ENCODE measurements around the gene STOM.

GRCh38 chr9:121296213-121297127 is 73.6 kb downstream of the STOM start:
- TF ChIP-seq GLI4 (tag by site-specific recombination; IDR thresholded peaks at IDR 0.05) (no peak), CTCF (tag by site-specific recombination; IDR thresholded peaks at IDR 0.05) (no peak), ZEB2 (tag by site-specific recombination; IDR thresholded peaks at IDR 0.05) (no peak), ZBTB20 (tag by site-specific recombination; IDR thresholded peaks at IDR 0.05) (no peak), ZNF670 (tag by site-specific recombination; IDR thresholded peaks at IDR 0.05; ENCODE audit: low read depth) (no peak), ZNF639 (tag by site-specific recombination; IDR thresholded peaks at IDR 0.05) (no peak), REST (tag by site-specific recombination; IDR thresholded peaks at IDR 0.05) (no peak), ZNF391 (tag by site-specific recombination; IDR thresholded peaks at IDR 0.05; ENCODE audit: borderline replicate concordance, low read depth) (no peak), ZNF169 (tag by site-specific recombination; IDR thresholded peaks at IDR 0.05) (no peak), KLF9 (tag by site-specific recombination; IDR thresholded peaks at IDR 0.05; ENCODE audit: low read depth) (no peak), PRDM1 (tag by site-specific recombination; IDR thresholded peaks at IDR 0.05) (no peak)
